Fibroblast of peridontal ligament (primary cell): ENCODE measurements around the gene HMG20A.

ENCODE experiments used
- DNase-seq: peaks from one replicate; pipeline ENCODE4 v3.0.0-alpha.2; 2010; ENCODE audit errors: extremely low read depth

The HMG20A gene

GRCh38 chr15:77476995-77477394, 56.3 kb downstream of the HMG20A start:
- DNase-seq = peak; percentile 34

- no peak for DNase-seq
These were observed 57.4 kb downstream of the HMG20A start for GRCh38 chr15:77478051-77478450.

GRCh38 chr15:77479015-77479414, 58.3 kb downstream of the HMG20A start:
- no peak for DNase-seq

GRCh38 chr15:77480859-77481633, 60.4 kb downstream of the HMG20A start:
- DNase-seq = no peak

GRCh38 chr15:77481670-77482069, 61.0 kb downstream of the HMG20A start:
- DNase-seq = no peak

- DNase-seq = peak; percentile 82
These were observed 61.9 kb downstream of the HMG20A start for GRCh38 chr15:77482570-77482969.

- no peak for DNase-seq
These were observed 62.9 kb downstream of the HMG20A start for GRCh38 chr15:77483425-77484140.

GRCh38 chr15:77484994-77485393, 64.3 kb downstream of the HMG20A start:
- no peak for DNase-seq

GRCh38 chr15:77486542-77487468, 66.1 kb downstream of the HMG20A start:
- no peak for DNase-seq

- DNase-seq = no peak
These were observed 66.8 kb downstream of the HMG20A start for GRCh38 chr15:77487469-77487842.

- no peak for DNase-seq
These were observed 67.2 kb downstream of the HMG20A start for GRCh38 chr15:77487888-77488287.

GRCh38 chr15:77489647-77490046, 69.0 kb downstream of the HMG20A start:
- DNase-seq = no peak

- peak; percentile 30 for DNase-seq
These were observed 72.7 kb downstream of the HMG20A start for GRCh38 chr15:77493324-77493907.

- DNase-seq = peak; percentile 30
These were observed 73.6 kb downstream of the HMG20A start for GRCh38 chr15:77494073-77494867.

- DNase-seq = no peak
These were observed 74.3 kb downstream of the HMG20A start for GRCh38 chr15:77494964-77495363.

- no peak for DNase-seq
These were observed 75.3 kb downstream of the HMG20A start for GRCh38 chr15:77495838-77496596.

- DNase-seq = peak; percentile 99
These were observed 76.0 kb downstream of the HMG20A start for GRCh38 chr15:77496715-77497109.

GRCh38 chr15:77497110-77497737, 76.5 kb downstream of the HMG20A start:
- DNase-seq = peak; percentile 84

GRCh38 chr15:77497942-77498361, 77.3 kb downstream of the HMG20A start:
- peak; percentile 35 for DNase-seq
